NT2/D1 (cell line): ENCODE results near the gene ZNF774.

Experiments used
- DNase-seq: peaks from one replicate; pipeline ENCODE4 v3.0.0-alpha.2; 2011; ENCODE audit warnings: low read depth, low spot score
- H3K27me3 ChIP-seq: 2 replicates; pipeline ENCODE4 v1.6.0; 2011; ENCODE audit warnings: mild to moderate bottlenecking; ENCODE audit not compliant: insufficient read length, insufficient read depth
- H3K36me3 ChIP-seq: 2 replicates; pipeline ENCODE4 v1.6.1; 2011; ENCODE audit warnings: mild to moderate bottlenecking, low read length, mixed read lengths; ENCODE audit not compliant: insufficient read depth, insufficient read length
- H3K4me1 ChIP-seq: 2 replicates; pipeline ENCODE4 v1.5.1; 2011; ENCODE audit not compliant: insufficient read depth, insufficient read length
- H3K4me3 ChIP-seq: 2 replicates; pipeline ENCODE4 v1.5.1; 2011; ENCODE audit warnings: low read depth; ENCODE audit not compliant: insufficient read length
- H3K9ac ChIP-seq: 2 replicates; pipeline ENCODE4 v1.6.0; 2011; ENCODE audit warnings: low read depth; ENCODE audit not compliant: insufficient read length
- H3K9me3 ChIP-seq: 2 replicates; pipeline ENCODE4 v1.5.1; 2011; ENCODE audit warnings: mild to moderate bottlenecking, low read length; ENCODE audit not compliant: insufficient read depth
- SUZ12 ChIP-seq: IDR thresholded peaks from 2 replicates; pipeline ENCODE4 v1.6.1; 2011; ENCODE audit not compliant: insufficient read length, insufficient read depth; ENCODE audit errors: extremely low read depth
- YY1 ChIP-seq: IDR thresholded peaks from 2 replicates; pipeline ENCODE4 v1.6.1; 2011; ENCODE audit not compliant: insufficient read length, insufficient read depth
- ZNF274 ChIP-seq: IDR thresholded peaks from 2 replicates; pipeline ENCODE4 v1.6.1; 2011; ENCODE audit warnings: mild to moderate bottlenecking, low read depth, low read length

Gene ZNF774

GRCh38 chr15:90389513-90389912, 37.4 kb downstream of the ZNF774 start:
- Histone ChIP-seq H3K27me3 (no peaks in the 10 kb centered on the region), H3K36me3 (peaks cover 23% of the 10 kb centered on the region), H3K4me1 (peaks cover 3% of the 10 kb centered on the region), H3K4me3 (no peak overlapping the region), H3K9ac (no peak overlapping the region), H3K9me3 (no peaks in the 10 kb centered on the region)
- no peak for TF ChIP-seq SUZ12
- no peak for TF ChIP-seq ZNF274
- no peak for TF ChIP-seq YY1
- DNase-seq = no peak

GRCh38 chr15:90393040-90393439, 41.0 kb downstream of the ZNF774 start:
- H3K4me1 ChIP-seq = peaks cover 3% of the 10 kb centered on the region
- no peak overlapping the region for H3K4me3 ChIP-seq
- H3K9ac ChIP-seq = no peak overlapping the region
- no peak for TF ChIP-seq YY1
- H3K27me3 ChIP-seq = no peaks in the 10 kb centered on the region
- DNase-seq = no peak
- no peaks in the 10 kb centered on the region for H3K9me3 ChIP-seq
- peaks cover 31% of the 10 kb centered on the region for H3K36me3 ChIP-seq

GRCh38 chr15:90394074-90394473, 42.0 kb downstream of the ZNF774 start:
- H3K27me3 ChIP-seq = no peaks in the 10 kb centered on the region
- no peak for TF ChIP-seq YY1
- TF ChIP-seq ZNF274 = no peak
- TF ChIP-seq SUZ12 = no peak
- H3K9me3 ChIP-seq = no peaks in the 10 kb centered on the region
- DNase-seq = no peak
- H3K4me3 ChIP-seq = no peak overlapping the region
- peaks cover 31% of the 10 kb centered on the region for H3K36me3 ChIP-seq
- peaks cover 3% of the 10 kb centered on the region for H3K4me1 ChIP-seq
- no peak overlapping the region for H3K9ac ChIP-seq

- no peaks in the 10 kb centered on the region for H3K9me3 ChIP-seq
- H3K36me3 ChIP-seq = peaks cover 31% of the 10 kb centered on the region
- no peak for TF ChIP-seq ZNF274
- TF ChIP-seq SUZ12 = no peak
- TF ChIP-seq YY1 = no peak
- peaks cover 3% of the 10 kb centered on the region for H3K4me1 ChIP-seq
- no peaks in the 10 kb centered on the region for H3K27me3 ChIP-seq
- no peak overlapping the region for H3K4me3 ChIP-seq
- H3K9ac ChIP-seq = no peak overlapping the region
- DNase-seq = no peak
Measured at GRCh38 chr15:90394748-90395442, 42.8 kb downstream of the ZNF774 start.

- Histone ChIP-seq H3K9me3 (no peaks in the 10 kb centered on the region), H3K4me1 (peaks cover 3% of the 10 kb centered on the region), H3K36me3 (peaks cover 19% of the 10 kb centered on the region), H3K9ac (no peak overlapping the region), H3K27me3 (no peaks in the 10 kb centered on the region), H3K4me3 (no peak overlapping the region)
- no peak for TF ChIP-seq SUZ12
- no peak for TF ChIP-seq ZNF274
- no peak for TF ChIP-seq YY1
- no peak for DNase-seq
Measured at GRCh38 chr15:90396321-90396720, 44.2 kb downstream of the ZNF774 start.

- TF ChIP-seq SUZ12 = no peak
- no peak for TF ChIP-seq ZNF274
- no peak for DNase-seq
- Histone ChIP-seq H3K27me3 (no peaks in the 10 kb centered on the region), H3K9ac (no peak overlapping the region), H3K9me3 (no peaks in the 10 kb centered on the region), H3K36me3 (peaks cover 11% of the 10 kb centered on the region), H3K4me1 (peaks cover 4% of the 10 kb centered on the region), H3K4me3 (no peak overlapping the region)
Measured at GRCh38 chr15:90400005-90400758, 48.1 kb downstream of the ZNF774 start.

GRCh38 chr15:90400759-90401314, 48.8 kb downstream of the ZNF774 start:
- no peak overlapping the region for H3K4me3 ChIP-seq
- DNase-seq = peak; percentile 74
- no peaks in the 10 kb centered on the region for H3K9me3 ChIP-seq
- H3K36me3 ChIP-seq = peaks cover 9% of the 10 kb centered on the region
- H3K4me1 ChIP-seq = peaks cover 4% of the 10 kb centered on the region
- no peak for TF ChIP-seq ZNF274
- TF ChIP-seq YY1 = no peak
- TF ChIP-seq SUZ12 = no peak
- H3K9ac ChIP-seq = no peak overlapping the region
- no peaks in the 10 kb centered on the region for H3K27me3 ChIP-seq
